Fibroblast of mammary gland (primary cell): ENCODE results near the gene CDC42BPB.

Source experiments
- DNase-seq: peaks from one replicate; pipeline ENCODE4 v3.0.0-alpha.2; 2010; ENCODE audit warnings: low read depth
- H3K4me3 ChIP-seq: 2 replicates; pipeline ENCODE4 v1.5.1; 2011; ENCODE audit warnings: low read depth, mild to moderate bottlenecking, low read length, moderate library complexity; ENCODE audit not compliant: control insufficient read depth
- CTCF ChIP-seq: conservative IDR thresholded peaks from 2 replicates; pipeline ENCODE4 v1.5.1; 2011; ENCODE audit warnings: low read depth, low read length, inconsistent platforms; ENCODE audit not compliant: control insufficient read depth, insufficient read depth

The CDC42BPB gene

GRCh38 chr14:103101963-103102688, 44.8 kb upstream of the CDC42BPB start:
- TF ChIP-seq CTCF, result no peak
- no peak overlapping the region for H3K4me3 ChIP-seq
- no peak for DNase-seq

- no peak for TF ChIP-seq CTCF
- H3K4me3 ChIP-seq, result no peak overlapping the region
- DNase-seq, result no peak
Observed at GRCh38 chr14:103101257-103101962, 44.1 kb upstream of the CDC42BPB start.

GRCh38 chr14:103100281-103101121, 43.2 kb upstream of the CDC42BPB start:
- H3K4me3 ChIP-seq, result no peak overlapping the region
- TF ChIP-seq CTCF, result no peak

GRCh38 chr14:103099733-103100280, 42.5 kb upstream of the CDC42BPB start:
- no peak for DNase-seq
- H3K4me3 ChIP-seq, result no peak overlapping the region
- no peak for TF ChIP-seq CTCF

More at GRCh38 chr14:103100281-103101121, 43.2 kb upstream of the CDC42BPB start:
- no peak for DNase-seq

GRCh38 chr14:103099081-103099732, 41.9 kb upstream of the CDC42BPB start:
- no peak for TF ChIP-seq CTCF
- H3K4me3 ChIP-seq, result no peak overlapping the region
- no peak for DNase-seq
